Measurements from ENCODE around the gene SORL1. TPM values are rescaled to one million over a fixed set of nuclear protein-coding genes. Genes with fewer than 3 reads are reported as not detected.

The SORL1 gene
- total RNA-seq, 1 experiment from 2014 or later = 68.3 TPM

DNA sequence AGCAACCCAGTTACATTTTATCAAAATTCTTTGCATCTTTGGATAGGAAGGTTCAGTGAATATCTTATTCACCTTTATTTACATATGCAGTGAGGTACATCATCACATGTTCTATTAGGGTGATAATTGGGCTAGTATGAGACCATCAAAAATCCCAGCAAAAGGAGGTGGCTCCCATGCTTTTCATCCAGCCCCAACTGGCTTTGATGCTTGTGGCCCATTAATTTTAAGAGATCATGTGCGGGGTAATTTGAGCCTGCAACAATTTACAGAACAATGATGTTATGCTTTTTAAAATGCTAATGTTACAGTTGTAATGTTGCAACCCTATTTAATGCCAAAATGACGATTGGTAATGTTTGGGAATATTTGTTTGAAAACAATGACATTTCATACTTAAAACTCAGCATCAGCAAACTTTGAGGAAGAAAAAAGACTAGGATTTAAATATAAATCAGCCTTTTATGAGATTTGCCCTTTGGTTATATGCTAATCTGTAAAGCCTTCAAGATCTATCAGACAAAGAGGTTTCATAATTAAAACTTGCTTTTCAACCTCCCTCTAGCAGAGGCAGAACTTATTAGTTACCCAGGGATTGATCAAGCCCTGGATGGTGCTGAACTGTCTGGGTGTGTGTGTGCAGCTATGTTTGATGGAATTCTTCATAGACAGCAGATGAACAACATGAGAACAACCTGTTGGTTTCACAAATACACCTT, 184.1 kb downstream of the SORL1 start:
- H2BK20ac ChIP-seq (ENCODE audit: low read depth, low read length, poor library complexity, severe bottlenecking) = no peak overlapping the region
- DNase-seq = no peak
- H4K8ac ChIP-seq (replicated peaks; ENCODE audit: insufficient read length, low read depth, low read length) = no peak overlapping the region
- Mint-ChIP-seq H3K27me3 (ENCODE audit: low read depth) (no peaks in the 10 kb centered on the region), H3K27ac (no peak overlapping the region), H3K4me1 (peaks cover 15% of the 10 kb centered on the region in 2 experiments), H3K4me3 (no peak overlapping the region), H3K9me3 (no peaks in the 10 kb centered on the region), H3K36me3 (ENCODE audit: insufficient read depth in 1 of 3, low read depth in 3 of 3) (peaks cover 0 to 19% (median 4%) of the 10 kb centered on the region in 3 experiments; a peak in 3 of 7 replicates)
- H2AK5ac ChIP-seq (ENCODE audit: insufficient read length, low read length) = no peak overlapping the region
- no peaks in the 10 kb centered on the region for H3K79me2 ChIP-seq (ENCODE audit: insufficient read depth, low read length)
- no peak overlapping the region for H2BK120ac ChIP-seq (ENCODE audit: low read depth, low read length, poor library complexity, severe bottlenecking)
- no peak overlapping the region for H3K14ac ChIP-seq (ENCODE audit: insufficient read depth, low read length)
- no peak overlapping the region for H4K91ac ChIP-seq (ENCODE audit: insufficient read length, low read depth, low read length)
- no peak overlapping the region for H3T11ph ChIP-seq (ENCODE audit: low read length)
- no peaks in the 10 kb centered on the region for H3K23me2 ChIP-seq (ENCODE audit: insufficient read length, low read depth, low read length, poor library complexity, severe bottlenecking)
- WGBS (ENCODE audit: extremely low coverage, insufficient read length, low lambda C conversion rate) = no CpG with 5 or more reads among the region's 2 CpGs
- no peak overlapping the region for H2BK15ac ChIP-seq (ENCODE audit: low read depth, low read length)
- no peaks in the 10 kb centered on the region; the same call in 1 of the 2 replicates for H3K4me1 ChIP-seq (ENCODE audit: insufficient read depth, low read length)
- H4K20me1 ChIP-seq (ENCODE audit: control insufficient read depth, insufficient read depth, insufficient read length) = no peaks in the 10 kb centered on the region
- no peak overlapping the region for H3K56ac ChIP-seq (ENCODE audit: insufficient read length, low read depth, low read length)
- TF ChIP-seq, protein P1, sequence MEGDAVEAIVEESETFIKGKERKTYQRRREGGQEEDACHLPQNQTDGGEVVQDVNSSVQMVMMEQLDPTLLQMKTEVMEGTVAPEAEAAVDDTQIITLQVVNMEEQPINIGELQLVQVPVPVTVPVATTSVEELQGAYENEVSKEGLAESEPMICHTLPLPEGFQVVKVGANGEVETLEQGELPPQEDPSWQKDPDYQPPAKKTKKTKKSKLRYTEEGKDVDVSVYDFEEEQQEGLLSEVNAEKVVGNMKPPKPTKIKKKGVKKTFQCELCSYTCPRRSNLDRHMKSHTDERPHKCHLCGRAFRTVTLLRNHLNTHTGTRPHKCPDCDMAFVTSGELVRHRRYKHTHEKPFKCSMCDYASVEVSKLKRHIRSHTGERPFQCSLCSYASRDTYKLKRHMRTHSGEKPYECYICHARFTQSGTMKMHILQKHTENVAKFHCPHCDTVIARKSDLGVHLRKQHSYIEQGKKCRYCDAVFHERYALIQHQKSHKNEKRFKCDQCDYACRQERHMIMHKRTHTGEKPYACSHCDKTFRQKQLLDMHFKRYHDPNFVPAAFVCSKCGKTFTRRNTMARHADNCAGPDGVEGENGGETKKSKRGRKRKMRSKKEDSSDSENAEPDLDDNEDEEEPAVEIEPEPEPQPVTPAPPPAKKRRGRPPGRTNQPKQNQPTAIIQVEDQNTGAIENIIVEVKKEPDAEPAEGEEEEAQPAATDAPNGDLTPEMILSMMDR (conservative IDR thresholded peaks at IDR 0.05) = no peak
- H3K4ac ChIP-seq (ENCODE audit: low read depth, low read length) = no peak overlapping the region
- no peaks in the 10 kb centered on the region for H3K27me3 ChIP-seq (ENCODE audit: insufficient read depth, low read length)
- no peak overlapping the region for H3K23ac ChIP-seq (ENCODE audit: insufficient read length, low read depth, low read length)
- H3K18ac ChIP-seq (ENCODE audit: insufficient read length, low read depth, low read length) = no peak overlapping the region
- no peaks in the 10 kb centered on the region for H3K9me3 ChIP-seq (ENCODE audit: control insufficient read depth, low read depth, low read length)
- H3K4me2 ChIP-seq (ENCODE audit: insufficient read depth, insufficient read length, low read length) = no peak overlapping the region
- no peak overlapping the region for H4K5ac ChIP-seq (ENCODE audit: insufficient read length, low read depth, low read length)
- H3K79me1 ChIP-seq (ENCODE audit: insufficient read depth, low read depth, low read length, poor library complexity, severe bottlenecking) = no peaks in the 10 kb centered on the region
- no peak overlapping the region for H3K9ac ChIP-seq (ENCODE audit: extremely low read depth, insufficient read length, low read length)
- no peak overlapping the region for H2BK5ac ChIP-seq (ENCODE audit: insufficient read length, low read length)
- H2AFZ ChIP-seq (ENCODE audit: low read length) = no peak overlapping the region
- H2BK12ac ChIP-seq (ENCODE audit: insufficient read length, low read depth, low read length) = no peak overlapping the region
- H3K27ac ChIP-seq (ENCODE audit: insufficient read length, low read depth, low read length) = no peak overlapping the region

All from H9 (cell line).